Ammon's horn (tissue), 1 donor: ENCODE data around the gene RBSN.

Source experiments
- DNase-seq: peaks from one replicate; pipeline ENCODE4 v3.0.0-alpha.2; 2016; ENCODE audit warnings: low spot score

Gene RBSN

GRCh38 chr3:15099364-15100098 lies 583 bp upstream of the RBSN start:
- no peak for DNase-seq

- no peak for DNase-seq
Measured at GRCh38 chr3:15097891-15098290, 1.1 kb downstream of the RBSN start.

DNA sequence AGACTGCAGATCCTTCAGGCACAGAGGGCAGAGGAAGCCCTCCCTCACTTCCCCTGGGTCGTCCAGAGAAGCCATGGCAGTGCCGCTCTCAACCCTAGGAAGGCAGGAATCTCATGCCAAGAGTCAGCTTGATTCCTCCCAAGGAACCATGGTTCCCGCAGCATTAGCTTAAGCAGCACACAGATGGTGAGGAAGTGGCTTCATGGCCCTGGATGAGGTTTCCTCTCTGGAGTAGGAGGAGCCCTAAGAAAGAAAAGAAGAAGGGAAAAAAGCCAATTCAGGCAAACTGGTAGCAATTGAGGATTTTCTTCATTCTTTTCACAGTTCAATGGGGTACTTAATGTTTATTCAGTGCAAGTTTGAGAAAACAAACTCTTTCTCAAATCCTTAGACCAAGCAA lies 2.9 kb downstream of the RBSN start:
- peak; percentile 58 for DNase-seq

DNA sequence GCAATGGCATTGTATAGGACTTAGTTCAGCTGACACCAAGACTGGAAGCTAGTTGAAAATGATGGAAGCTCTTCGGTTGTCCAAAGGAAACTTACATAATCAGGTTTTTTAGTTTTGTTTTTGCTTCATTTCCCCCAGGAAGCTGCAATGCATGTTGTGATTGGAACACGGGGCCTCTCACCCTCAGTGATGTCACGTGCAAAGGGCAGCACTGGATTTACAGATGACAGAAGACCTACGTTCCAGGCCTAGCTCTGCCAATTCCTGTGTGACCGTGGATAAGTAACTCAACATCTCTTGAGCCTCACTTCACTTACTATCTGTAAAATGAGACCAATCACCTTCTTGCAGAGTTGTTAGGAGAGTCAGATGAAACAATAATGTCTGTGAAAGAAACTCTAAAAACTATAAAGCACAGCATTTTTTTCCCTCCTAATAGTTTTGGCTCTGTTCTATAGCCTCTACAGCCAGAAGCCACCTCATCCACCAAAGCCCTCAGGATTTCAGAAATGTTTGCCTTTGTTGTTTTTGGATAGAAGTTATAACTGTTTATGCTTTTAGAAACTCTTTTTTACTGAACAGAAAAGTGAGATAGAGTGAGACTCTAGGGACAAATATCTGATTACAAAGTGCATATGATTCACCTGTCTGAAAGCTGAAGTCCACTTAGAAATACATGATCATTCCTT lies 4.6 kb downstream of the RBSN start:
- DNase-seq: no peak

GRCh38 chr3:15092686-15093085 lies 6.3 kb downstream of the RBSN start:
- DNase-seq: no peak

DNA sequence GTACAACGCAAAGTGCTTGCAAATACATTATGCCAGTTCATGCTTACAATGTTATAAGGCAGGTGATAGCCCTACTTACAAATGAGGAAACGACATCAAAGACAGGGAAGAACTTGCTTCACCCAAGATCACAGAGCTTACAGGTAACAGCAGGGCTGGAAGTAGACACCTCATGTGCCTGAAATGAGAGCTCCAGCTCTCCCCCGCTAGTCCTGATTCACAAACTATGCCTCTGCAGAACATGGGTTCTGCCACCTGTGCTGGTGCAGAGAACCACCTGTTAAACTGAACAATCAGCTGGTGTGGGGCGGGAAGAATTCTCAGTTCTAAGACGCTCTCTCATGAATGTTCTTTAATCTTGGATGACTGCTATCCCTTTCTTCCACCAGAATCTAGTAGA lies 7.4 kb downstream of the RBSN start:
- DNase-seq: no peak

DNA sequence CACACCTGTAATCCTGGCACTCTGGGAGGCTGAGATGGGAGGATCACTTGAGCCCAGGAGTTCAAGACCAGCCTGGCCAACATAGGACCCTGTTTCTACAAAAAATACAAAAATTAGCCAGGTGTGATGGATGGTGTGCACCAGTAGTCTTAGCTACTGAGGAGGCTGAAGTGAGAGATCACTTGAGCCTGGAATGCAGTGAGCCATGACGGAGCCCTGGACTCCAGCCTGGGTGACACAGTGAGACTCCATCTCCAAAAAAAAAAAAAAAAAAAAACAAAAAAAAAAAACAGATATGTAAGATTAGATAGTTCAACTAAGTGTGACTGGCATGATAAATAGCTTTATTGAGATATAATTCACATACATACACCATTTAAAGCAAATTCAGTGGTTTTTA lies 9.7 kb downstream of the RBSN start:
- DNase-seq: no peak

GRCh38 chr3:15086699-15087098 lies 12.2 kb downstream of the RBSN start:
- DNase-seq: no peak

GRCh38 chr3:15086263-15086662 lies 12.7 kb downstream of the RBSN start:
- no peak for DNase-seq

DNA sequence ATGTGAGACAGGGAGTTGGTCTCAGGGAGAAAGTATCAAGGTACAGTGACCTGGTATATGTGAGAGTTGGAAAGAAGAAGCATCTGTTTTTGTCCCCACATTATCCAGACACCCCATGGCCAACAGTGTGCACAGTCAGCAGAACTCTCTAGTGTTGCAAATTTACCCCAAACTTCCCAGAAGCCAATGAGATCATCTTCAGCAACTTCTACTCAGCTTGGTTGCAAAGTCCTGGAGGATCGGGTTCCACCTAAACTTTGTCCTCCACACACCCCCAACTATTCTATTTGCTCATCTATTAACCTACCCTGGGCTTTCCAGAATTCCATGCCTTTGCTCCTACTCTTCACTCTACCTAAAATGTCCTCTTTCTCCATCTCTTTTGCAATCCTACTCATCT lies 15.7 kb downstream of the RBSN start:
- no peak for DNase-seq

DNA sequence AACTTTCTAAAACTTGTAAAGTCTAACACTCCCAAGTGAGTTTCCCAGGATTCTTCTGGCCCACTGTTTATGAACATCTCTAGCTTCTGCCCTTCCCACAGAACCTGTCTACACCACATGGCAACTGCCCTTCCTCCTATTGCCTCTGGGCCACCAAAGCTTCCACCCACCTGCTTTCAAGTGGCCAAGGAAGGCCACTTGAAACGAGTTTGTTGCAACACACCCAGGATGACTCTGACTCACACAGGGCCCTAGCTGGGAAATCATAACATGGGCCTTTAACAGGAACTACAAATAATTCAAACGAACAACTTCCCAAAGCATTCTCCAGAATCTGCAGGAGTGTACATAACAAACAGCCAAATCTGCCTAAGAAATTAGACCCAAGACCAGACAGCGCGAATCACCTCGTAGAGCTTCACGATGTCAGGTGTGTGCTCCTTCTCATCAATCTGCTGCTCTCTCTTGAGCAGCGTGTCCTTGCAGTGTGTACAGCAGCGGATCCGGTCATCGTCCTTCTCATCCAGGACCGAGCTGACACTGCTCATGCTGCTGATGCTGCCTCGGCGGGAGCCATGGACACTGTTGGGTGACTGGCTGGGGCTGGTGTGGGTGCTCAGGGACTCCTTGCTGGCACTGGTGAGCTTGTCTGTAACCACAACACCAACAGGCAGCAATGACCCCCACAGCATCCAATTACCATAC lies 16.8 kb downstream of the RBSN start:
- no peak for DNase-seq

GRCh38 chr3:15079091-15079490 lies 19.9 kb downstream of the RBSN start:
- no peak for DNase-seq

DNA sequence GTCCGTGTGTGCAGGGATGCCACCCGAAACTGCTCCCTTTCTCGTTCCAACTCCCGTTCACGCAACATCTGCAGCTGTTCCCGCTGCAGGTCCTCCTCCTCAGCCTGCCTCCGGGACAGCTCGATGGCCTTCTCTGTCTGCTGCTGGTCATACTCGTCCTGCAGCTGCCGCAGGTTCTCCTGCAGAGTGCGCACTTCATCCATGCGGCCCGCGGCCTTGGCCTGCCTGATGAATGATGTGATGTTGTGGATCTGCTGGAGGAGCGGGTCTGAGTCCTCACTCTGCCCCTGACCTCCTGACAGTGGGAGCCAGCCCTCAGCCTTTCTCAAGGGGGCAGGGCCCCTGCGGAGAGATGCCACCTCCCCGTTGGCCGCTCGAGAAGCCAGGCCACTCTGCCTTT lies 24.4 kb downstream of the RBSN start:
- no peak for DNase-seq

DNA sequence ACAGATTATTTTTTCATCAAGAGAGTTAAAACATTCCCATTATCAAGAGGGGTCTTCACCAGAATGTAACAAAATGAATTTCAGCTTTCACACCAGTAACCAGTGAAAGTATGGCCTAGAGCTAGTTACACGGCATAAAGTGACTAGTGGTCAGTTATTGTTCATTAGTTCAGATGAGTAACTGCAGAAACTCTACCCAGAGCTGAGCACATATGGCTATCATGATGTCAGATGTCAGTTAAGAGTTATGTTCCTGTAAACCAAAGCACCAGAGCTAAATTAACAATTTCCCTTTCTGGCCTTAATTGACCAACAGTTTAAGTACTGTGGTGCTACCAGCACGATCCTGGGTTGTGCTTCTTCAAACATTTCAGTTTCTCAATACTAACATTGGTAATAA lies 27.2 kb downstream of the RBSN start:
- DNase-seq: no peak

GRCh38 chr3:15069441-15069840 lies 29.5 kb downstream of the RBSN start:
- no peak for DNase-seq

DNA sequence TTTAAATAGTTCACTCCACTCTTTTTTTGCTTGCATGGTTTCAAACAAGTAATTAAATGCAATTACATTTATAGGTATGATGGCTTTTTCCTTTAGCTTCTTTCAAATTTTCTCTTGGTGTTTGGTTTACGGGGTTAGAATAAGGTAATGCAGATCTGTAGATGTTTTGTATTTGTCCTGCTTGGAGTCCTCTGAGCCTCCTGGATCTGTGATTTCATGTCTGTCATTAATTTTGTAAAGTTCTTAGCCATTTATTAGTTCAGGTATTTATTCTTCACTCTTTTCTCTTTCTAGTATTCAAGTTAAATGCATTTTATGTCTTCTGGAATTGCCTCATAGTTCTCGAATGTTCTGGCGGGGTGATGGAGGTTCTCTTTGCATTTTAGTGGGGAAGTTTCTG lies 32.5 kb downstream of the RBSN start:
- no peak for DNase-seq

GRCh38 chr3:15065550-15066007 lies 33.4 kb downstream of the RBSN start:
- no peak for DNase-seq

GRCh38 chr3:15064835-15065549 lies 34.0 kb downstream of the RBSN start, which contains the start of gene MRPS25:
TSS of gene MRPS25 (minus strand) at chr3:15065315. CDS start at chr3:15065194, 121 bp downstream.
- DNase-seq: peak; percentile 91

- DNase-seq: no peak
Measured at GRCh38 chr3:15064299-15064834, 34.6 kb downstream of the RBSN start.

DNA sequence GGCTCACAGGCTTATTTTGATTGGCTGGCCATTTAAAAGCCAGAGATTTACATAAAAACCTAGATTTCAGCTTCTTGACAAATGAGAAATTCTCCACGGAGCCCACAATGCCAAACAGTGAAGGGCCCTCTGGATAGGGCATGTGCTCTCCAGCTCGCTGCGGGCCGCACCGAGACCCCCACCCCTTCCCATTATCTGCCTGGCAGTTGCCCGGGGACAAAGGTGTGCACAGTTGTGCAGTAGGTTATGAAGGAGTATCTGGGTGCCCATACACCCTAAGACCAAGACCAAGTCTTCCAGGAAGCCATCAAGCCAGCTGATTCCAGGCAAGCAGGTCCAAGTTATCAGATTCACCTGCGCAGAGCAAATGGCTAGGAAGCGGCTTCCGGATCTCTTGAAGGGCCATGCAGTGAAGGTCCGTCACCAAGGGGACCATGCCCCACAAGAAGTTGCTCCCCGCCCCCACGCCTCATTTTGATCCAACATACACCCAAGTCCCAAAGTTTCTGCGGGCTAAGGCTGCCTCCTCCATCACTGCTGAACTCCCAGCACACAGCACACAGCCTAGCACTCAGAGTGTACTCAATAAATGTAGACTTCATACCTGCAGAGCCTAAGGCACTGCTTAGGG lies 35.2 kb downstream of the RBSN start:
- DNase-seq: no peak

GRCh38 chr3:15063238-15063637 lies 35.7 kb downstream of the RBSN start:
- no peak for DNase-seq

DNA sequence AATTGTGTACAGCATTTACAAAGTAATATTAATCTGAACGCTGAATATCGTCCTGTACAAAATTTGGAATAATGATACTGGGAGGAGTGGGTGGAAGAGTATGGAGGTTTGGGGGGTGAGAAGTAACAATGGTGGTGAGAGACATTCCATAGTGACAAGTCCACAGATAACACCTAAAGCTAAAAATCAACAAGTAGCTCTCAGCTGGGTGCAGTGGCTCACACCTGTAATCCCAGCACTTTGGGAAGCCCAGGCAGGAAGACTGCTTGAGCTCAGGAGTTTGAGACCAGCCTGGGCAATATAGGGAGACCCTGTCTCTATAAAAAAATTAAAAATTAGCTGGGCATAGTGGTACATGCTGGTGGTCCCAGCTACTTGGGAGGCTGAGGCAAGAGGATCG lies 38.9 kb downstream of the RBSN start:
- no peak for DNase-seq
